CD14-positive monocyte (primary cell): ENCODE measurements around the gene MDK. TPM values are rescaled to one million over a fixed set of nuclear protein-coding genes. Genes with fewer than 3 reads are reported as not detected.

Experiments used
- DNase-seq, 3 donors: peaks; one replicate each; pipeline ENCODE4 v3.0.0-alpha.2; 2011 to 2022
- H2AFZ ChIP-seq: 2 replicates; pipeline ENCODE4 v1.6.0; 2012; ENCODE audit warnings: mild to moderate bottlenecking, low read depth, low read length, inconsistent platforms; ENCODE audit not compliant: insufficient read depth, poor library complexity, severe bottlenecking
- H3K27ac ChIP-seq, 2 donors: 1 replicate in 1 of 2; 2 replicates in 1 of 2; pipeline ENCODE4 v1.5.1; 2012 to 2013; ENCODE audit warnings: low read length in 2 of 2, control low read depth in 1 of 2, inconsistent platforms in 1 of 2, low read depth in 1 of 2, mild to moderate bottlenecking in 1 of 2
- H3K27me3 ChIP-seq, 2 donors: one replicate each; pipeline versions ENCODE4 v1.6.0 to v1.6.1; 2011 to 2013; ENCODE audit warnings: low read length in 2 of 2; ENCODE audit not compliant: control insufficient read depth in 2 of 2, insufficient read depth in 2 of 2
- H3K36me3 ChIP-seq, 2 donors: replicated peaks in 1 of 2; 1 replicate in 1 of 2; 2 replicates in 1 of 2; pipeline versions ENCODE4 v1.5.1 to v1.6.1; 2012 to 2013; ENCODE audit warnings: low read length in 2 of 2, control low read depth in 1 of 2, inconsistent platforms in 1 of 2, mild to moderate bottlenecking in 1 of 2; ENCODE audit not compliant: insufficient read depth in 2 of 2, control insufficient read depth in 1 of 2
- H3K4me1 ChIP-seq, 2 donors: 1 replicate in 1 of 2; 2 replicates in 1 of 2; pipeline versions ENCODE4 v1.5.1 to v1.6.1; 2012 to 2013; ENCODE audit warnings: low read length in 2 of 2, control low read depth in 1 of 2, inconsistent platforms in 1 of 2, mild to moderate bottlenecking in 1 of 2, moderate library complexity in 1 of 2; ENCODE audit not compliant: insufficient read depth in 2 of 2, control insufficient read depth in 1 of 2
- H3K4me2 ChIP-seq: replicated peaks from 2 replicates; pipeline ENCODE3; 2012; ENCODE audit warnings: low read length, moderate library complexity, mild to moderate bottlenecking; ENCODE audit not compliant: poor library complexity, severe bottlenecking; ENCODE audit errors: extremely low read depth
- H3K4me3 ChIP-seq, 3 experiments: fragments of 200-600 bp in 1 of 3; sonication (generic) in 1 of 3; replicated peaks in 1 of 3; 1 replicate in 2 of 3; 2 replicates in 1 of 3; pipeline ENCODE4 v1.5.1; 2011 to 2013; ENCODE audit warnings: low read length in 3 of 3, mild to moderate bottlenecking in 3 of 3, control low read depth in 2 of 3, low read depth in 2 of 3, inconsistent platforms in 1 of 3, moderate library complexity in 1 of 3
- H3K79me2 ChIP-seq: 2 replicates; pipeline ENCODE4 v1.6.0; 2012; ENCODE audit warnings: mild to moderate bottlenecking, control low read depth, inconsistent platforms, low read length, moderate library complexity; ENCODE audit not compliant: insufficient read depth
- H3K9ac ChIP-seq: 2 replicates; pipeline ENCODE4 v1.6.0; 2017; ENCODE audit warnings: low read length, mild to moderate bottlenecking; ENCODE audit not compliant: insufficient read depth, poor library complexity, severe bottlenecking
- H3K9me3 ChIP-seq, 2 donors: replicated peaks in 1 of 2; 1 replicate in 1 of 2; 2 replicates in 1 of 2; pipeline versions ENCODE4 v1.5.1 to v1.6.1; 2012 to 2013; ENCODE audit warnings: low read length in 2 of 2, control low read depth in 1 of 2; ENCODE audit not compliant: control insufficient read depth in 1 of 2, insufficient read depth in 1 of 2
- H4K20me1 ChIP-seq: 2 replicates; pipeline ENCODE4 v1.6.0; 2012; ENCODE audit warnings: mild to moderate bottlenecking, low read length, control low read depth, moderate library complexity; ENCODE audit not compliant: insufficient read depth
- H3K27ac Mint-ChIP-seq, 7 donors: one replicate each; pipeline ENCODE4 v1.8.0; 2020; ENCODE audit warnings: mild to moderate bottlenecking in 7 of 7, mixed read lengths in 7 of 7, moderate library complexity in 6 of 7, inconsistent platforms in 2 of 7
- H3K27me3 Mint-ChIP-seq, 3 donors: one replicate each; pipeline ENCODE4 v1.8.0; 2021 to 2022; ENCODE audit warnings: low read depth in 3 of 3, mild to moderate bottlenecking in 3 of 3, mixed read lengths in 3 of 3, moderate library complexity in 3 of 3, inconsistent platforms in 1 of 3
- H3K36me3 Mint-ChIP-seq, 2 donors: one replicate each; pipeline ENCODE4 v1.8.0; 2020; ENCODE audit warnings: mixed read lengths in 2 of 2, inconsistent platforms in 1 of 2, mild to moderate bottlenecking in 1 of 2
- H3K4me1 Mint-ChIP-seq: one replicate; pipeline ENCODE4 v1.8.0; 2020; ENCODE audit warnings: mild to moderate bottlenecking, mixed read lengths
- H3K4me3 Mint-ChIP-seq, 2 donors: one replicate each; pipeline ENCODE4 v1.8.0; 2020; ENCODE audit warnings: mild to moderate bottlenecking in 2 of 2, mixed read lengths in 2 of 2, moderate library complexity in 1 of 2
- H3K9me3 Mint-ChIP-seq, 7 donors: one replicate each; pipeline ENCODE4 v1.8.0; 2020 to 2022; ENCODE audit warnings: mixed read lengths in 7 of 7, mild to moderate bottlenecking in 6 of 7, moderate library complexity in 6 of 7, inconsistent platforms in 2 of 7
- CTCF ChIP-seq: fragments of 200-600 bp; IDR thresholded peaks from one replicate; pipeline ENCODE4 v1.8.0; 2022; ENCODE audit warnings: antibody characterized with exemption, mild to moderate bottlenecking
- WGBS: methylation state at CpG from one replicate; pipeline ENCODE4 v1.1.5; 2013; ENCODE audit warnings: missing lambda C conversion rate; ENCODE audit not compliant: insufficient coverage; 5-methylcytosine and 5-hydroxymethylcytosine counted together
- intact Hi-C, 2 donors: fragments of 100-400 bp; cut with micrococcal nuclease; formaldehyde crosslinking; loops; one replicate each; pipeline versions ENCODE4 v1.15.0 to v1.15.1; 2023
- polyA plus RNA-seq, 3 donors: library from polyadenylated mRNA; depleted of rRNA in 1 of 3; unstranded in 2 of 3; stranded (reverse) in 1 of 3; fragments of 300-500 nt in 2 of 3; fragments of >200 nt in 1 of 3; fragmentation: Illumina TruSeq in 2 of 3; gene quantifications; 1 replicate in 2 of 3; 2 replicates in 1 of 3; pipeline ENCODE4 v1.2.3, GENCODE V29; 2012 to 2021

MDK gene
- polyA plus RNA-seq, 3 donors = 2.8 TPM; not detected in 2

GRCh38 chr11:46386005-46386578 is 4.6 kb downstream of the MDK start:
- DNase-seq = no peak
- H3K4me1 ChIP-seq = peaks cover 28 to 44% of the 10 kb centered on the region in 2 donors
- intact Hi-C loops = loop anchor here (10.0 kb wide), 2 partner anchors 149 to 229 kb away; partner anchors contain the start of genes ATG13 (in 1 of the 2) and HARBI1 (in 1 of the 2)
- no peaks in the 10 kb centered on the region for H3K36me3 ChIP-seq
- H3K4me3 ChIP-seq = no peak overlapping the region
- TF ChIP-seq CTCF = no peak
- WGBS = 92% methylated on average over 25 of the region's 25 CpGs
- H3K9ac ChIP-seq = no peak overlapping the region
- H3K4me2 ChIP-seq = no peak overlapping the region
- H3K4me1 Mint-ChIP-seq = peaks cover 37% of the 10 kb centered on the region
- peak overlapping the region in 1 of 2 donors; percentile 39 for H3K4me3 Mint-ChIP-seq
- peaks cover 0 to 3% of the 10 kb centered on the region in 2 donors for H3K36me3 Mint-ChIP-seq
- H2AFZ ChIP-seq = no peak overlapping the region
- peaks cover 53% of the 10 kb centered on the region for H4K20me1 ChIP-seq
- H3K9me3 Mint-ChIP-seq = peaks cover 0 to 22% (median 4%) of the 10 kb centered on the region in 7 donors
- peaks cover 46 to 65% of the 10 kb centered on the region in 2 donors for H3K27me3 ChIP-seq
- H3K27ac ChIP-seq = no peak overlapping the region
- H3K9me3 ChIP-seq = peaks cover 3 to 27% of the 10 kb centered on the region in 2 donors
- peak overlapping the region in 2 of 7 donors; percentile 21 to 30 for H3K27ac Mint-ChIP-seq
- H3K27me3 Mint-ChIP-seq = peaks cover 68 to 98% (median 77%) of the 10 kb centered on the region in 3 donors
- no peaks in the 10 kb centered on the region for H3K79me2 ChIP-seq

- no peak overlapping the region for H3K9ac ChIP-seq
- H3K27me3 ChIP-seq = peaks cover 49 to 66% of the 10 kb centered on the region in 2 donors
- peaks cover 51% of the 10 kb centered on the region for H4K20me1 ChIP-seq
- no peak overlapping the region for H3K4me2 ChIP-seq
- peaks cover 68 to 95% (median 75%) of the 10 kb centered on the region in 3 donors for H3K27me3 Mint-ChIP-seq
- no peak overlapping the region for H3K27ac Mint-ChIP-seq
- peaks cover 0 to 3% of the 10 kb centered on the region in 2 donors for H3K36me3 Mint-ChIP-seq
- H3K4me1 ChIP-seq = peaks cover 27 to 48% of the 10 kb centered on the region in 2 donors
- intact Hi-C loops = loop anchor here (10.0 kb wide), 2 partner anchors 148 to 228 kb away; partner anchors contain the start of genes ATG13 (in 1 of the 2) and HARBI1 (in 1 of the 2)
- H3K36me3 ChIP-seq = no peaks in the 10 kb centered on the region
- no peak overlapping the region for H3K27ac ChIP-seq
- peaks cover 3 to 27% of the 10 kb centered on the region in 2 donors for H3K9me3 ChIP-seq
- H3K4me3 Mint-ChIP-seq = peak overlapping the region in 1 of 2 donors; percentile 39
- 80% methylated on average over 2 of the region's 4 CpGs for WGBS
- H3K79me2 ChIP-seq = no peaks in the 10 kb centered on the region
- DNase-seq = peak in 1 of 3 donors; percentile 50
- no peak overlapping the region for H3K4me3 ChIP-seq
- H3K4me1 Mint-ChIP-seq = peaks cover 37% of the 10 kb centered on the region
- no peak for TF ChIP-seq CTCF
- no peak overlapping the region for H2AFZ ChIP-seq
- peaks cover 0 to 22% (median 4%) of the 10 kb centered on the region in 7 donors for H3K9me3 Mint-ChIP-seq
These were observed 5.2 kb downstream of the MDK start for GRCh38 chr11:46386674-46387073.
